OCI-LY3 (cell line): ENCODE results near the gene TRIM54.

ENCODE experiments used
- EZH2phosphoT487 ChIP-seq: fragments of 200-600 bp; shearing (Covaris generic); IDR thresholded peaks from 2 replicates; pipeline ENCODE4 v1.6.1; 2018; ENCODE audit warnings: antibody characterized with exemption, mixed run types, low read depth
- TF ChIP-seq, protein P1 (sequence below): fragments of 200-600, 300-600 bp; sonication (generic); IDR thresholded peaks from 2 replicates; pipeline ENCODE4 v1.5.1; 2014; ENCODE audit warnings: antibody characterized with exemption, low read length, low read depth

DNA sequence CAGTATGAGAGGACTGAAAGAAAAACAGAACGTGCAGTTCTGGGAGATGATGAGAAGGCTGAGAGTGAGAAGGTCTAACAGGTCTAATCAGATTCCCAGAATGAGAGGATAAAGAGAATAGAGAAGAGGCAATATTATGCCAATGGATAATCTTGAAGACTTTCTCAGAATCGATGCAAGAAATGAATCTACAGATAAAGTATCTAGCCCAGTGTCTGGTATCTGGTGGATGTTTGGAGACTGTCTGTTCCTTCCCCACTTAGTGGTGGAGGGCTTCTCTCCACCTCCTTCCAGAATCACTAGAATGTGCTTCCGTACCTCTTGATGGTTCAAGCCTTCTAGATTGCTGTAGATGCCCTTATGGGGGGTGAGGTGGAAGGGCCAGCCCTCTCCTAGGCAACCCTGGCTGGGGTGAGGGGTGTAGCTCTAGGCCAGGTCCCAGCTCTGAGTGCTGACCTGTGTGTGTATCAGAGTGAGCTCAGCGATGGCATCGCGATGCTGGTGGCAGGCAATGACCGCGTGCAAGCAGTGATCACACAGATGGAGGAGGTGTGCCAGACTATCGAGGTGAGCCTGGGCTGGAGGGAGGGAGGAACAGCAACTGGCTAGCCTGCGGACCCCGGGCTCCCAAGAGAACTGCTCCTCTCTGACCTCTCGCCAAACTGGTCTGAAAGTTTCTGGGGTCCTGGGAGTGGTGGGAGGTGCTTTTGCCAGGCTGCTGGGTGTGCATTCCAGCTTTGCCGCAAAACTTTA, 22.4 kb downstream of the TRIM54 start:
- TF ChIP-seq, protein P1, sequence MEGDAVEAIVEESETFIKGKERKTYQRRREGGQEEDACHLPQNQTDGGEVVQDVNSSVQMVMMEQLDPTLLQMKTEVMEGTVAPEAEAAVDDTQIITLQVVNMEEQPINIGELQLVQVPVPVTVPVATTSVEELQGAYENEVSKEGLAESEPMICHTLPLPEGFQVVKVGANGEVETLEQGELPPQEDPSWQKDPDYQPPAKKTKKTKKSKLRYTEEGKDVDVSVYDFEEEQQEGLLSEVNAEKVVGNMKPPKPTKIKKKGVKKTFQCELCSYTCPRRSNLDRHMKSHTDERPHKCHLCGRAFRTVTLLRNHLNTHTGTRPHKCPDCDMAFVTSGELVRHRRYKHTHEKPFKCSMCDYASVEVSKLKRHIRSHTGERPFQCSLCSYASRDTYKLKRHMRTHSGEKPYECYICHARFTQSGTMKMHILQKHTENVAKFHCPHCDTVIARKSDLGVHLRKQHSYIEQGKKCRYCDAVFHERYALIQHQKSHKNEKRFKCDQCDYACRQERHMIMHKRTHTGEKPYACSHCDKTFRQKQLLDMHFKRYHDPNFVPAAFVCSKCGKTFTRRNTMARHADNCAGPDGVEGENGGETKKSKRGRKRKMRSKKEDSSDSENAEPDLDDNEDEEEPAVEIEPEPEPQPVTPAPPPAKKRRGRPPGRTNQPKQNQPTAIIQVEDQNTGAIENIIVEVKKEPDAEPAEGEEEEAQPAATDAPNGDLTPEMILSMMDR: no peak
- TF ChIP-seq EZH2phosphoT487: no peak
